HG03103 (cell line): ENCODE measurements around the gene MYLK3.
A peak's percentile ranks its signal among the peaks of the same experiment; 100 is the strongest.
"Not testable (repeated sequence)": the region's sequence is repeated elsewhere in the genome, so short reads cannot be mapped to it uniquely, and the experiment has no call there.

Experiments used
- ATAC-seq: cut with Tn5 transposase; IDR thresholded peaks from one replicate; pipeline ENCODE4 v1.9.1; 2021; ENCODE audit warnings: low read depth; ENCODE audit not compliant: unreplicated experiment

The MYLK3 gene

GRCh38 chr16:46691726-46692125 lies 56.4 kb downstream of the MYLK3 start:
- ATAC-seq: no peak

- no peak for ATAC-seq
Observed at GRCh38 chr16:46690281-46691178, 57.6 kb downstream of the MYLK3 start.

GRCh38 chr16:46689365-46690280 lies 58.5 kb downstream of the MYLK3 start, which contains the start of gene ORC6:
Gene ORC6, plus strand, starts transcription at chr16:46689659. Its CDS starts 47 bp downstream, at chr16:46689706.
- ATAC-seq: peak; percentile 56

- ATAC-seq: peak; percentile 73
Observed at GRCh38 chr16:46688654-46689364, 59.3 kb downstream of the MYLK3 start, which contains the start of gene VPS35. Gene VPS35, minus strand, starts transcription at chr16:46689178. Its CDS starts 45 bp downstream, at chr16:46689133.

- ATAC-seq: no peak
Observed at GRCh38 chr16:46688101-46688653, 60.0 kb downstream of the MYLK3 start.

GRCh38 chr16:46687486-46687885 lies 60.7 kb downstream of the MYLK3 start:
- no peak for ATAC-seq

- ATAC-seq: no peak
Observed at GRCh38 chr16:46686815-46687473, 61.2 kb downstream of the MYLK3 start.

GRCh38 chr16:46681867-46682266 lies 66.3 kb downstream of the MYLK3 start:
- not testable (repeated sequence) for ATAC-seq

GRCh38 chr16:46677943-46678342 lies 70.2 kb downstream of the MYLK3 start:
- not testable (repeated sequence) for ATAC-seq

GRCh38 chr16:46673320-46674013 lies 74.7 kb downstream of the MYLK3 start:
- ATAC-seq: peak; percentile 77

- ATAC-seq: no peak
Observed at GRCh38 chr16:46662123-46662522, 86.0 kb downstream of the MYLK3 start.

- peak; percentile 94 for ATAC-seq
Observed at GRCh38 chr16:46658925-46659324, 89.2 kb downstream of the MYLK3 start.
